GM23338 (cell line): Measurements from ENCODE around the gene GSTM2. TPM values are rescaled to one million over a fixed set of nuclear protein-coding genes. Genes with fewer than 3 reads are reported as not detected.

Experiments used
- ATAC-seq: fragments of 200-7000 bp; cut with Tn5 transposase; 3 replicates; pipeline ENCODE4 v1.9.1; 2020
- DNase-seq: peaks from one replicate; pipeline ENCODE4 v3.0.0-alpha.2; 2015; ENCODE audit warnings: low spot score
- H2AFZ ChIP-seq: fragments of 200-600 bp; sonication (generic); 2 replicates; pipeline ENCODE4 v1.8.0; 2016; ENCODE audit warnings: antibody characterized with exemption, mild to moderate bottlenecking, moderate library complexity
- H3F3A ChIP-seq: fragments of 200-600 bp; sonication (generic); replicated peaks from 2 replicates; pipeline ENCODE4 v1.8.0; 2017; ENCODE audit warnings: antibody characterized with exemption, mixed run types, low read depth
- H3K27ac ChIP-seq: fragments of 200-600 bp; sonication (generic); 2 replicates; pipeline ENCODE4 v1.6.1; 2016; ENCODE audit warnings: low read depth
- H3K27me3 ChIP-seq: fragments of 200-600 bp; sonication (generic); 2 replicates; pipeline ENCODE4 v1.8.0; 2016; ENCODE audit warnings: mild to moderate bottlenecking, mixed run types, moderate library complexity; ENCODE audit not compliant: insufficient read depth
- H3K36me3 ChIP-seq: fragments of 200-600 bp; sonication (generic); 2 replicates; pipeline ENCODE4 v1.8.0; 2016; ENCODE audit warnings: mild to moderate bottlenecking; ENCODE audit not compliant: insufficient read depth
- H3K4me1 ChIP-seq: fragments of 200-600 bp; sonication (generic); 2 replicates; pipeline ENCODE4 v1.8.0; 2016; ENCODE audit warnings: mild to moderate bottlenecking, moderate library complexity; ENCODE audit not compliant: insufficient read depth
- H3K4me2 ChIP-seq: fragments of 200-600 bp; sonication (generic); 2 replicates; pipeline ENCODE4 v1.7.1; 2017; ENCODE audit warnings: mixed run types
- H3K4me3 ChIP-seq: fragments of 200-600 bp; sonication (generic); 2 replicates; pipeline ENCODE4 v1.6.1; 2016; ENCODE audit warnings: mixed run types
- H3K79me2 ChIP-seq: fragments of 200-600 bp; sonication (generic); replicated peaks from 2 replicates; pipeline ENCODE4 v1.8.0; 2017; ENCODE audit warnings: mild to moderate bottlenecking; ENCODE audit not compliant: insufficient read depth
- H3K9me2 ChIP-seq: fragments of 200-600 bp; sonication (generic); 2 replicates; pipeline ENCODE4 v1.8.0; 2017; ENCODE audit not compliant: insufficient read depth
- H4K20me1 ChIP-seq: fragments of 200-600 bp; sonication (generic); replicated peaks from 2 replicates; pipeline ENCODE4 v1.8.0; 2017; ENCODE audit warnings: mild to moderate bottlenecking; ENCODE audit not compliant: insufficient read depth
- H3K27ac Mint-ChIP-seq: 2 replicates; pipeline ENCODE4 v1.8.0; 2020; ENCODE audit warnings: inconsistent platforms, mild to moderate bottlenecking, moderate library complexity, mixed read lengths
- H3K27me3 Mint-ChIP-seq: 3 replicates; pipeline ENCODE4 v1.8.0; 2022; ENCODE audit warnings: low read depth, mild to moderate bottlenecking, moderate library complexity, mixed read lengths, inconsistent platforms; ENCODE audit not compliant: insufficient read depth, poor library complexity
- H3K36me3 Mint-ChIP-seq: 3 replicates; pipeline ENCODE4 v1.8.0; 2021; ENCODE audit warnings: low read depth, mild to moderate bottlenecking, inconsistent platforms, moderate library complexity, mixed read lengths
- H3K4me1 Mint-ChIP-seq: 3 replicates; pipeline ENCODE4 v1.8.0; 2020; ENCODE audit warnings: mild to moderate bottlenecking, inconsistent platforms, mixed read lengths
- H3K4me3 Mint-ChIP-seq: 3 replicates; pipeline ENCODE4 v1.8.0; 2021; ENCODE audit warnings: moderate library complexity, mild to moderate bottlenecking, inconsistent platforms, mixed read lengths
- H3K9me3 Mint-ChIP-seq: 3 replicates; pipeline ENCODE4 v1.8.0; 2020; ENCODE audit warnings: moderate library complexity, mild to moderate bottlenecking, inconsistent platforms, mixed read lengths
- EZH2 ChIP-seq: fragments of 200-600 bp; sonication (generic); IDR thresholded peaks from one replicate; pipeline ENCODE4 v1.8.0; 2017; ENCODE audit warnings: antibody characterized with exemption, mild to moderate bottlenecking, low read depth; ENCODE audit not compliant: unreplicated experiment
- EZH2phosphoT487 ChIP-seq: fragments of 200-600 bp; sonication (generic); IDR thresholded peaks from one replicate; pipeline ENCODE4 v1.8.1; 2018; ENCODE audit warnings: antibody characterized with exemption; ENCODE audit not compliant: unreplicated experiment
- JUNB ChIP-seq: IDR thresholded peaks from one replicate; pipeline ENCODE4 v1.6.1; 2016; ENCODE audit warnings: antibody characterized with exemption; ENCODE audit not compliant: unreplicated experiment
- NANOG ChIP-seq: IDR thresholded peaks from 2 replicates; pipeline ENCODE4 v1.6.1; 2016; ENCODE audit warnings: antibody characterized with exemption, borderline replicate concordance
- POLR2AphosphoS5 ChIP-seq: IDR thresholded peaks from 2 replicates; pipeline ENCODE4 v1.6.1; 2016; ENCODE audit warnings: antibody characterized with exemption, low read depth
- STAT1 ChIP-seq: IDR thresholded peaks from one replicate; pipeline ENCODE4 v1.6.1; 2016; ENCODE audit warnings: antibody characterized with exemption; ENCODE audit not compliant: unreplicated experiment
- ZNF114 ChIP-seq: fragments of 250-450 bp; sonication (Bioruptor Pico); IDR thresholded peaks from 2 replicates; pipeline ENCODE4 v1.5.0; 2020; ENCODE audit warnings: mild to moderate bottlenecking, moderate library complexity
- ZNF331 ChIP-seq: fragments of 250-450 bp; sonication (Bioruptor Pico); IDR thresholded peaks from 2 replicates; pipeline ENCODE4 v1.5.0; 2020; ENCODE audit warnings: low read depth, mild to moderate bottlenecking, moderate library complexity
- polyA plus RNA-seq: library from polyadenylated mRNA; unstranded; fragments of >200 nt; fragmentation: Nextera tagmentation; extraction: Ambion mirVana; gene quantifications from 2 replicates; pipeline ENCODE4 v1.2.1, GENCODE V29; 2016
- total RNA-seq: library from RNA; depleted of rRNA; stranded (reverse); fragments of >200 nt; shearing (Covaris generic); gene quantifications from 2 replicates; pipeline ENCODE4 v1.2.3, GENCODE V29; 2014
- TF ChIP-seq, protein P1 (sequence below): IDR thresholded peaks from one replicate; pipeline ENCODE4 v1.6.1; 2018; ENCODE audit warnings: antibody characterized with exemption; ENCODE audit not compliant: unreplicated experiment
- TF ChIP-seq, protein P2 (sequence below), 2 experiments: fragments of 200-600 bp in 1 of 2; sonication (generic) in 1 of 2; conservative IDR thresholded peaks; 2 replicates each; pipeline versions ENCODE4 v1.5.1 to v1.6.1; 2016 to 2017; ENCODE audit warnings: antibody characterized with exemption in 2 of 2, low read depth in 2 of 2, mild to moderate bottlenecking in 2 of 2, moderate library complexity in 1 of 2
- TF ChIP-seq, protein P3 (sequence below): IDR thresholded peaks from 2 replicates; pipeline ENCODE4 v1.6.1; 2016; ENCODE audit warnings: antibody characterized with exemption

Gene GSTM2
- total and polyA plus RNA-seq, 2 experiments from 2014 or later, result 8.9 to 16.0 TPM

DNA sequence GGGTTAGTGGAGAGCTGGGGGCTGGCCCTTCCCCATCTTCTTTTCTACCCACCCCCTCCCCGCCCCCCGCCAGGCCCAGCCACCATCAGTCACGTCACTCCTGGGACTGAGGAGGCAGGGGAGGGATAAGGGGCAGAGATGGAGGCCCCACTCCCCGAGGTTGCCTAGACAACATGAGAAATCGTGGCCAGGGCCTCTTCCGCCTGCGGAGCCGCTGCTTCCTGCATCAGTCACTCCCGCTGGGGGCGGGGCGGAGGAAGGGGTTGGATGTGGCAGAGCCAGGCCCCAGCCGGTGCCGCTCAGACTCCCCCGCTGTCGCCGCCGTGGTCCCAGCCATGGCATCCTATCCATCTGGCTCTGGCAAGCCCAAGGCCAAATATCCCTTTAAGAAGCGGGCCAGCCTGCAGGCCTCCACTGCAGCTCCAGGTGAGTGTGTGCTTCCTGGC lies 47.0 kb upstream of the GSTM2 start:
- Histone ChIP-seq H2AFZ (peak overlapping the region; percentile 95), H3K27me3 (no peaks in the 10 kb centered on the region), H3K4me2 (peak overlapping the region; percentile 99), H4K20me1 (peaks cover 4% of the 10 kb centered on the region; the same call in 1 of the 2 replicates), H3K4me1 (peaks cover 17% of the 10 kb centered on the region), H3K4me3 (peak overlapping the region; percentile 97), H3K36me3 (no peaks in the 10 kb centered on the region), H3K79me2 (peaks cover 37% of the 10 kb centered on the region), H3F3A (no peaks in the 10 kb centered on the region), H3K27ac (no peak overlapping the region), H3K9me2 (no peaks in the 10 kb centered on the region)
- H3K27ac Mint-ChIP-seq, result peak overlapping the region; percentile 65; the same call in 1 of the 2 replicates
- DNase-seq, result peak; percentile 95
- H3K4me3 Mint-ChIP-seq, result peak overlapping the region; percentile 95
- no peaks in the 10 kb centered on the region; the same call in 2 of the 3 replicates for H3K36me3 Mint-ChIP-seq
- H3K9me3 Mint-ChIP-seq, result no peaks in the 10 kb centered on the region
- H3K27me3 Mint-ChIP-seq, result peaks cover 11% of the 10 kb centered on the region
- ATAC-seq, result peak; percentile 72
- TF ChIP-seq JUNB (no peak), ZNF331 (CRISPR knock-in tag) (no peak), STAT1 (no peak)
- peaks cover 47% of the 10 kb centered on the region for H3K4me1 Mint-ChIP-seq

DNA sequence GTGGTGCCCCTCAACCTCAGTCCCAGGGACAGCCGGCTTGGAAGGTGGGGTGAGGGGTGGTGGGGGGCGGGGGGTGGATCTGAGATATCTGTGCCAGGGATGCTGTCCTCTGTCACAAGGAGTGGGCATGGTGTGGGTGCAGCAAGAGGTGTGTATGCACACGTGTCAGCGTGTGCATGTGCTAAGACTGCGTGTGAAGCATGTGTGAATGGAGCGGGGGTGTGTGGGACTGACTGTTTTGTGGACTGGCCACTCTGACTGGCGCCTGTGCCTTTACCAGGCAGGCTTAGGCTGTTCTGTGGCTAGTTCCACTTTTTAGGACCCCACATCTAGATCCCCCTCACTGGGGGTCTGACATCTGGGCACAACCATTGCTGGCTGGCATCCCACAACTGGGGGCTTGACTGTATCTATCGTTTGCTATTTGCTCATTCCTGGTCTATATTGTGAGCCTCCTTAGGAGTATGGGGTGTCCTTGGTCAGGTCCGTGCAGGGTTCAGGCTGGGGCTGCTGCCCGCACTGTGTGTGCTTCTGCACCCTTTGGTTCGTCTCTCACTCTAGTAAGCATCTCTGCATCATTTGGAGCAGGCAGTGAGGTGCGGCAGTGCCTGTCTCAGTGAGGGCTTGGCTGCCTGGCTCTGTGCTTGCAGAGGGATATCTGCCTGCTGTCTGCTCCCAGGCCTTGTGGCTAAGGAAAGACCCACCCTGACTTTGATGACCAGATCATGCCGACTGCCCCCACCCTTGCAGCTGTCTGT lies 46.3 kb upstream of the GSTM2 start:
- peaks cover 9% of the 10 kb centered on the region for H3K27me3 Mint-ChIP-seq
- no peaks in the 10 kb centered on the region for H3F3A ChIP-seq
- H3K4me1 ChIP-seq, result peaks cover 17% of the 10 kb centered on the region
- H3K79me2 ChIP-seq, result peaks cover 37% of the 10 kb centered on the region
- no peak overlapping the region for H2AFZ ChIP-seq
- H3K4me3 ChIP-seq, result peak overlapping the region; percentile 97
- no peaks in the 10 kb centered on the region for H3K36me3 ChIP-seq
- H3K9me3 Mint-ChIP-seq, result no peaks in the 10 kb centered on the region
- H3K4me3 Mint-ChIP-seq, result peak overlapping the region; percentile 95
- H3K9me2 ChIP-seq, result no peaks in the 10 kb centered on the region
- peaks cover 4% of the 10 kb centered on the region; the same call in 1 of the 2 replicates for H4K20me1 ChIP-seq
- H3K27me3 ChIP-seq, result no peaks in the 10 kb centered on the region
- peaks cover 47% of the 10 kb centered on the region for H3K4me1 Mint-ChIP-seq
- H3K27ac ChIP-seq, result no peak overlapping the region
- H3K27ac Mint-ChIP-seq, result no peak overlapping the region
- no peaks in the 10 kb centered on the region; the same call in 2 of the 3 replicates for H3K36me3 Mint-ChIP-seq
- H3K4me2 ChIP-seq, result peak overlapping the region; percentile 99; the same call in 1 of the 2 replicates
- no peak for ATAC-seq
- DNase-seq, result no peak
- TF ChIP-seq, protein P1, sequence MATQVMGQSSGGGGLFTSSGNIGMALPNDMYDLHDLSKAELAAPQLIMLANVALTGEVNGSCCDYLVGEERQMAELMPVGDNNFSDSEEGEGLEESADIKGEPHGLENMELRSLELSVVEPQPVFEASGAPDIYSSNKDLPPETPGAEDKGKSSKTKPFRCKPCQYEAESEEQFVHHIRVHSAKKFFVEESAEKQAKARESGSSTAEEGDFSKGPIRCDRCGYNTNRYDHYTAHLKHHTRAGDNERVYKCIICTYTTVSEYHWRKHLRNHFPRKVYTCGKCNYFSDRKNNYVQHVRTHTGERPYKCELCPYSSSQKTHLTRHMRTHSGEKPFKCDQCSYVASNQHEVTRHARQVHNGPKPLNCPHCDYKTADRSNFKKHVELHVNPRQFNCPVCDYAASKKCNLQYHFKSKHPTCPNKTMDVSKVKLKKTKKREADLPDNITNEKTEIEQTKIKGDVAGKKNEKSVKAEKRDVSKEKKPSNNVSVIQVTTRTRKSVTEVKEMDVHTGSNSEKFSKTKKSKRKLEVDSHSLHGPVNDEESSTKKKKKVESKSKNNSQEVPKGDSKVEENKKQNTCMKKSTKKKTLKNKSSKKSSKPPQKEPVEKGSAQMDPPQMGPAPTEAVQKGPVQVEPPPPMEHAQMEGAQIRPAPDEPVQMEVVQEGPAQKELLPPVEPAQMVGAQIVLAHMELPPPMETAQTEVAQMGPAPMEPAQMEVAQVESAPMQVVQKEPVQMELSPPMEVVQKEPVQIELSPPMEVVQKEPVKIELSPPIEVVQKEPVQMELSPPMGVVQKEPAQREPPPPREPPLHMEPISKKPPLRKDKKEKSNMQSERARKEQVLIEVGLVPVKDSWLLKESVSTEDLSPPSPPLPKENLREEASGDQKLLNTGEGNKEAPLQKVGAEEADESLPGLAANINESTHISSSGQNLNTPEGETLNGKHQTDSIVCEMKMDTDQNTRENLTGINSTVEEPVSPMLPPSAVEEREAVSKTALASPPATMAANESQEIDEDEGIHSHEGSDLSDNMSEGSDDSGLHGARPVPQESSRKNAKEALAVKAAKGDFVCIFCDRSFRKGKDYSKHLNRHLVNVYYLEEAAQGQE, result no peak
- no peak for TF ChIP-seq EZH2phosphoT487
- no peak for TF ChIP-seq POLR2AphosphoS5
- TF ChIP-seq, protein P2, sequence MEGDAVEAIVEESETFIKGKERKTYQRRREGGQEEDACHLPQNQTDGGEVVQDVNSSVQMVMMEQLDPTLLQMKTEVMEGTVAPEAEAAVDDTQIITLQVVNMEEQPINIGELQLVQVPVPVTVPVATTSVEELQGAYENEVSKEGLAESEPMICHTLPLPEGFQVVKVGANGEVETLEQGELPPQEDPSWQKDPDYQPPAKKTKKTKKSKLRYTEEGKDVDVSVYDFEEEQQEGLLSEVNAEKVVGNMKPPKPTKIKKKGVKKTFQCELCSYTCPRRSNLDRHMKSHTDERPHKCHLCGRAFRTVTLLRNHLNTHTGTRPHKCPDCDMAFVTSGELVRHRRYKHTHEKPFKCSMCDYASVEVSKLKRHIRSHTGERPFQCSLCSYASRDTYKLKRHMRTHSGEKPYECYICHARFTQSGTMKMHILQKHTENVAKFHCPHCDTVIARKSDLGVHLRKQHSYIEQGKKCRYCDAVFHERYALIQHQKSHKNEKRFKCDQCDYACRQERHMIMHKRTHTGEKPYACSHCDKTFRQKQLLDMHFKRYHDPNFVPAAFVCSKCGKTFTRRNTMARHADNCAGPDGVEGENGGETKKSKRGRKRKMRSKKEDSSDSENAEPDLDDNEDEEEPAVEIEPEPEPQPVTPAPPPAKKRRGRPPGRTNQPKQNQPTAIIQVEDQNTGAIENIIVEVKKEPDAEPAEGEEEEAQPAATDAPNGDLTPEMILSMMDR (conservative IDR thresholded peaks at IDR 0.05; ENCODE audit: low read depth in 2 of 2), result no peak
- no peak for TF ChIP-seq ZNF114 (CRISPR knock-in tag)
- no peak for TF ChIP-seq NANOG
- no peak for TF ChIP-seq ZNF331 (CRISPR knock-in tag)
- no peak for TF ChIP-seq JUNB
- TF ChIP-seq, protein P3, sequence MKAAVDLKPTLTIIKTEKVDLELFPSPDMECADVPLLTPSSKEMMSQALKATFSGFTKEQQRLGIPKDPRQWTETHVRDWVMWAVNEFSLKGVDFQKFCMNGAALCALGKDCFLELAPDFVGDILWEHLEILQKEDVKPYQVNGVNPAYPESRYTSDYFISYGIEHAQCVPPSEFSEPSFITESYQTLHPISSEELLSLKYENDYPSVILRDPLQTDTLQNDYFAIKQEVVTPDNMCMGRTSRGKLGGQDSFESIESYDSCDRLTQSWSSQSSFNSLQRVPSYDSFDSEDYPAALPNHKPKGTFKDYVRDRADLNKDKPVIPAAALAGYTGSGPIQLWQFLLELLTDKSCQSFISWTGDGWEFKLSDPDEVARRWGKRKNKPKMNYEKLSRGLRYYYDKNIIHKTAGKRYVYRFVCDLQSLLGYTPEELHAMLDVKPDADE, result no peak
- no peak for TF ChIP-seq EZH2
